ENCODE data around the gene ABCG8. TPM values are rescaled to one million over a fixed set of nuclear protein-coding genes. Genes with fewer than 3 reads are reported as not detected.

ABCG8 gene
- total and polyA plus RNA-seq, 4 donors, result 1.9 TPM; not detected in 3

DNA sequence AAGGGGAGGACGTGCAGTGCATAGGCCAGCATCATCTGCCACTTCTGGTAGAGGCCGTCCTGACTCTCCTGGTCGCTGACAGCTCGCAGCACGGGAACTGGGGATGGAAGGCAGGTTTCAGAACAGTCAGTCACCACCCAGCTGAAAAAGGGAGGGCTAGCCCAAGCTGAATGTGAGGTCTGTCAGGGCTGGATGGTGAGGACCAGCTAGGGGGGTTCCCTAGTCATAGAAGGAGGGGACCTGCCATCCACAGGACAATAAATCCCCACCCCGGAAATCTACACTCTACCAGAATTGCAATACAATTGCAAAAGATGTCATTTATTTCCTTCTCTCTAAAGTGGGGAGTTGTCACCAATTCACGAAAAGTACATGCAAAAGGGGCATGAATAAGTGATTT, 15.9 kb upstream of the ABCG8 start:
- Histone ChIP-seq H3K27me3 (ENCODE audit: control insufficient read depth in 1 of 2, insufficient read depth in 2 of 2, low read length in 1 of 2) (peaks cover 0 to 2% of the 10 kb centered on the region in 2 donors), H3K4me3 (ENCODE audit: low read length in 2 of 2) (no peak overlapping the region), H3K27ac (ENCODE audit: low read depth in 1 of 2, low read length in 2 of 2) (no peak overlapping the region), H3K9me3 (ENCODE audit: control insufficient read depth, low read length) (no peaks in the 10 kb centered on the region), H3K36me3 (ENCODE audit: control insufficient read depth in 1 of 2, insufficient read depth in 2 of 2, low read length in 1 of 2) (no peaks in the 10 kb centered on the region), H3K4me1 (ENCODE audit: control insufficient read depth in 1 of 2, insufficient read depth in 2 of 2, low read length in 2 of 2) (no peaks in the 10 kb centered on the region)
- DNase-seq (no peak), ATAC-seq (ENCODE audit: low FRiP score) (no peak)
- intact Hi-C loops (cut with DNase I), result no loop called here
- WGBS, 2 donors, result 76 to 79% methylated on average over 7 of the region's 7 CpGs

DNA sequence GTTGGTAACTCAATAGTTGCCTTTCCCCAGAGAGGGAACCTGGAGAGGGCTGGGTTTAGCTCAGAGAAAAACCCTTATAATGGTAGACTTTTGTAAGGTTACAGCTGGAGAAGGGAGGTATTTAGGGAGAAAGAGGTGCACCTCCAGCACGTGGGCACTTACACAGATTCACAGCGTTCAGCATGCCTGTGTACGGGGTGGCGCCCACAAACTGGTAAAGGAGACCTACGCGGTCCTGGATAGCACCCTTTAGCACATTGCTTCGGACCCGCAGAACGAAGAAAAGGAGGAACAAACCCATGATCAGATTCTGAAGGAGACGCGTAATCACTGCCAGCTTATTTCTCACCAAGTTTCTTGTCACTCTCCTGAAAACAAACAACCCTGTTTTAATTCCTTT, 15.0 kb upstream of the ABCG8 start:
- DNase-seq, result no peak
- Histone ChIP-seq H3K9me3 (ENCODE audit: control insufficient read depth, low read length) (no peaks in the 10 kb centered on the region), H3K4me3 (ENCODE audit: low read length in 2 of 2) (no peak overlapping the region), H3K27ac (ENCODE audit: low read depth in 1 of 2, low read length in 2 of 2) (no peak overlapping the region), H3K27me3 (ENCODE audit: control insufficient read depth in 1 of 2, insufficient read depth in 2 of 2, low read length in 1 of 2) (peaks cover 0 to 2% of the 10 kb centered on the region in 2 donors), H3K36me3 (ENCODE audit: control insufficient read depth in 1 of 2, insufficient read depth in 2 of 2, low read length in 1 of 2) (no peaks in the 10 kb centered on the region), H3K4me1 (ENCODE audit: control insufficient read depth in 1 of 2, insufficient read depth in 2 of 2, low read length in 2 of 2) (no peaks in the 10 kb centered on the region)
- WGBS, 2 donors, result 86 to 89% methylated on average over 11 of the region's 11 CpGs
- intact Hi-C loops (cut with DNase I), result no loop called here
- ATAC-seq (ENCODE audit: low FRiP score), result no peak

- H3K27me3 ChIP-seq (ENCODE audit: control insufficient read depth in 1 of 2, insufficient read depth in 2 of 2, low read length in 1 of 2), result peaks cover 0 to 2% of the 10 kb centered on the region in 2 donors
- intact Hi-C loops (cut with DNase I), result no loop called here
- no peaks in the 10 kb centered on the region for H3K4me1 ChIP-seq (ENCODE audit: control insufficient read depth in 1 of 2, insufficient read depth in 2 of 2, low read length in 2 of 2)
- 94 to 96% methylated on average over 2 of the region's 2 CpGs for WGBS, 2 donors
- no peak overlapping the region for H3K27ac ChIP-seq (ENCODE audit: low read depth in 1 of 2, low read length in 2 of 2)
- no peak overlapping the region for H3K4me3 ChIP-seq (ENCODE audit: low read length in 2 of 2)
- H3K9me3 ChIP-seq (ENCODE audit: control insufficient read depth, low read length), result no peaks in the 10 kb centered on the region
- DNase-seq, result no peak
- no peak for ATAC-seq (ENCODE audit: low FRiP score)
- H3K36me3 ChIP-seq (ENCODE audit: control insufficient read depth in 1 of 2, insufficient read depth in 2 of 2, low read length in 1 of 2), result no peaks in the 10 kb centered on the region
These were observed 14.3 kb upstream of the ABCG8 start for GRCh38 chr2:43824512-43824911.

DNA sequence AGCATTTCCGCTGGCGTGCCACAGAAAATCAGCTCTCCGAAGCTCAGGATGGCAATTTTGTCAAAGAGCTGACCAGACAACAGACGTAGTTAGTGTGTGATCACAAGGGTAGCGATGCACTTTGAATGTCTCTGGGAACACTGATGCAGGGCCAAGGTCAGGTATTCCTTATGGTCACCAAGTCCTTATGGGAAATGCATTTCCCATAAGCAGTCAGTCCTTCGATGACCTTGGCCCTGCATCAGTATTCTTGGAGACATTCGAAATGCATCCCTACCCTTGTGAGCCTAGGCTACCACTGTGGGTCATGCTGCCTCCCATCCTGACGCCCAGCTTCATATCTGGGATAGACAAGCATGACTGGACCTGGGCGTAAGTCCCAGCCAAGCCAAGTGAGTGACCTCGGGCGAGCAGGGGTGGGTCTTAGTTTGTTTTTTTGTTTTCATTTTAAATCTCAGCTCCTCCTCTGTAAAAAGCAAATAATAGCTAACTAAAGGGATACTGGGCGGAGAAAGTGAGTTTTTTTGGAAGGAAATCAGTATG, 13.7 kb upstream of the ABCG8 start:
- no peak for DNase-seq
- WGBS, 2 donors, result 89 to 90% methylated on average over 12 of the region's 12 CpGs
- Histone ChIP-seq H3K27ac (ENCODE audit: low read depth in 1 of 2, low read length in 2 of 2) (no peak overlapping the region), H3K4me3 (ENCODE audit: low read length in 2 of 2) (no peak overlapping the region), H3K27me3 (ENCODE audit: control insufficient read depth in 1 of 2, insufficient read depth in 2 of 2, low read length in 1 of 2) (peaks cover 0 to 2% of the 10 kb centered on the region in 2 donors), H3K9me3 (ENCODE audit: control insufficient read depth, low read length) (no peaks in the 10 kb centered on the region), H3K4me1 (ENCODE audit: control insufficient read depth in 1 of 2, insufficient read depth in 2 of 2, low read length in 2 of 2) (no peaks in the 10 kb centered on the region), H3K36me3 (ENCODE audit: control insufficient read depth in 1 of 2, insufficient read depth in 2 of 2, low read length in 1 of 2) (no peaks in the 10 kb centered on the region)
- intact Hi-C loops (cut with DNase I), result no loop called here
- ATAC-seq (ENCODE audit: low FRiP score), result no peak

DNA sequence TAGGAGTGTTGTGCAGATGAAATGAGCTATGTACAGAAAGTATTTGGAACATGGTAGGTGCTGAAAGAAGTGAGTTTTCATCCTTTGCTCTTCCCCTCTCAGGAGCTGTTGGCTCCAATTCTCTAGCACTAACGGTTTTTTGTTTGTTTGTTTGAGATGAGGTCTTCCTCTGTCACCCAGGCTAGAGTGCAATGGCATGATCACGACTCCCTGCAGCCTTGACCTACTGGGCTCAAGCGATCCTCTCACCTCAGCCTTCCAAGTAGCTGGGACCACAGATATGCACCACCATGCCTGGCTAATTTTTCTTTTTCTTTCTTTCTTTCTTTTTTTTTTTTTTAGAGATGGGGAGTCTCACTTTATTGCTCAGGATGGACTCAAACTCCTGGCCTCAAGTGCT, 12.9 kb upstream of the ABCG8 start:
- peaks cover 0 to 2% of the 10 kb centered on the region in 2 donors for H3K27me3 ChIP-seq (ENCODE audit: control insufficient read depth in 1 of 2, insufficient read depth in 2 of 2, low read length in 1 of 2)
- H3K36me3 ChIP-seq (ENCODE audit: control insufficient read depth in 1 of 2, insufficient read depth in 2 of 2, low read length in 1 of 2), result no peaks in the 10 kb centered on the region
- H3K9me3 ChIP-seq (ENCODE audit: control insufficient read depth, low read length), result no peaks in the 10 kb centered on the region
- 74 to 76% methylated on average over 3 of the region's 3 CpGs for WGBS, 2 donors
- ATAC-seq (ENCODE audit: low FRiP score) (no peak), DNase-seq (no peak)
- H3K4me1 ChIP-seq (ENCODE audit: control insufficient read depth in 1 of 2, insufficient read depth in 2 of 2, low read length in 2 of 2), result no peaks in the 10 kb centered on the region
- intact Hi-C loops (cut with DNase I), result no loop called here
- no peak overlapping the region for H3K4me3 ChIP-seq (ENCODE audit: low read length in 2 of 2)
- H3K27ac ChIP-seq (ENCODE audit: low read depth in 1 of 2, low read length in 2 of 2), result no peak overlapping the region

DNA sequence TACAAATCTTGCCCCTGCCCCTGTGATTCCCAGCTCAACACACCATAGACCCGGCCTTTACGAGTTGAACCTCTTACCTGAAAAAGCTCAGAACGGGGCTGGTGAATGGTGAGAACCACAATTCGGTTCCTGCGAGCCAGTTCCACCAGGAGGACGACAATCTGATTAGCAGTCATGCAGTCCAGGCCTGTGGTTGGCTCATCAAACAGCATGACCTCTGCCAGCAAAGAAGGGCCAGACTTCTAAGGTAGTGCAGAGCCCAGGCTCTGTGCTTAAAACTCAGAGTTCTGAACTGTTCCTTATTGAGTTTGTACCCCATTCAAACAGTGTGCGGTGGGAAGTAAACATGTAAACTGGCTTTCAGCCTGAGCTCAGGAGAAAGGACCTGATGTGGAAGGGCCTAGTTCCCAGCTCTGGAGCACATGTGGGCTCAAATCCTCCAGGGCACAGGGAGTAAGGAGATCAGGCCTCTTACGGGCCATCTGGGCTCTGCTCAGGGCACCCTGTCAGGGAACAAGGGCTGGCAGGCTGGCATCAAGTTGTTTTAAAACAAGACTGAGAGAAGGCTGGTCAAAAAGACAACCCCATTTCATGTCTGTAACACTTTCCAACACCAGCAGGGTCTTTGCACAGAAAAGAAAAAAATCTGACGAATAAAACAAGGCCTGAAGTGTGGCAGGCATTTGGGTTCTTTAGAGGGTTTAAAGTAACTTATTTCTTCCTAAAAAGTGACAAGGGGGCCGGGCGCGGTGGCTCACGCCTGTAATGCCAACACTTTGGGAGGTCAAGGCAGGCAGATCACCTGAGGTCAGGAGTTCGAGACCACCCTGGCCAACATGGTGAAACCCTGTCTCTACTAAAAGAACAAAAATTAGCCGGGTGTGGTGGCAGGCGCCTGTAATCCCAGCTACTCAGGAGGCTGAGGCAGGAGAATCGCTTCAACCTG, 12.2 kb upstream of the ABCG8 start:
- Histone ChIP-seq H3K9me3 (ENCODE audit: control insufficient read depth, low read length) (no peaks in the 10 kb centered on the region), H3K27me3 (ENCODE audit: control insufficient read depth in 1 of 2, insufficient read depth in 2 of 2, low read length in 1 of 2) (peaks cover 0 to 3% of the 10 kb centered on the region in 2 donors), H3K36me3 (ENCODE audit: control insufficient read depth in 1 of 2, insufficient read depth in 2 of 2, low read length in 1 of 2) (no peaks in the 10 kb centered on the region), H3K4me3 (ENCODE audit: low read length in 2 of 2) (no peak overlapping the region), H3K4me1 (ENCODE audit: control insufficient read depth in 1 of 2, insufficient read depth in 2 of 2, low read length in 2 of 2) (no peaks in the 10 kb centered on the region), H3K27ac (ENCODE audit: low read depth in 1 of 2, low read length in 2 of 2) (no peak overlapping the region)
- 94 to 95% methylated on average over 17 of the region's 17 CpGs for WGBS, 2 donors
- ATAC-seq (ENCODE audit: low FRiP score) (no peak), DNase-seq (no peak)
- intact Hi-C loops (cut with DNase I), result no loop called here

DNA sequence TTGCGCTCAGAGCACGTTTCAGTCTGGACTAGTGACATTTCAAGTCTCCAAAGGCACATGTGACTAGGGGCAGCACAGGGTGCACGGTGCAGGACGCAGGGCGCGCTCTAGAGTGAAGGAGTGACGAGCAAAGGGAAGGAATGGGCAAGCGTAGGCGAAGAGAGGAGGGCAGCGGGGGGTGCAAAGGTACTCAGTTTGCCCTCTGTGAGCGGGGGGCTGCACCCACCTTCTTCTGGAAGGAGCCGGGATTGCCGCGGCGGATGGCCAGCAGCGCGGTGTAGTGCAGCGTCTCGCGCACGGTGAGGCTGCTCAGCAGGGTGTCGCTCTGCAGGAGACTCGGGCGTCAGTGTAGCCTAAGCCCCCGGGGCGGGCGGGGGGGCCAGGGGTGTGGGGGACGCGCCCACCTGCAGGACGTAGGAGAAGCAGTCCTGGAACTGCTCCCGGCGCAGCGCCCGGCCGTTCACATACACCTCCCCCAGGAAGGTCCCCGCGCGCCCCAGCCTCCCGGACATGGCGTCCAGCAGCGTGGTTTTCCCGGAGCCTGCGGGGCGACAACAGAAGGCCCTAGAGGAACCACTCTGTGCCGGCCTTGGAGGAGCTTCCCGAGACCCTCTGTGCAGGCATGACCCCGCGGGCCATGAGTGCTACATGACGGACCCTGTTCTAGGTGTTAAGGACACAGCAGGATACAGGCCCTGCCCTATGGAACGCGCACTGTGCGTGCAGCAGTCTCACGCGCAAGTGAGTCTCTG, 7.1 kb upstream of the ABCG8 start:
- Histone ChIP-seq H3K4me3 (ENCODE audit: low read length in 2 of 2) (no peak overlapping the region), H3K4me1 (ENCODE audit: control insufficient read depth in 1 of 2, insufficient read depth in 2 of 2, low read length in 2 of 2) (no peaks in the 10 kb centered on the region), H3K27ac (ENCODE audit: low read depth in 1 of 2, low read length in 2 of 2) (no peak overlapping the region), H3K27me3 (ENCODE audit: control insufficient read depth in 1 of 2, insufficient read depth in 2 of 2, low read length in 1 of 2) (peaks cover 0 to 1% of the 10 kb centered on the region in 2 donors), H3K36me3 (ENCODE audit: control insufficient read depth in 1 of 2, insufficient read depth in 2 of 2, low read length in 1 of 2) (no peaks in the 10 kb centered on the region), H3K9me3 (ENCODE audit: control insufficient read depth, low read length) (no peaks in the 10 kb centered on the region)
- peak; percentile 25 for ATAC-seq (ENCODE audit: low FRiP score)
- DNase-seq, result no peak
- WGBS, 2 donors, result 9 to 10% methylated on average over 48 to 54 of the region's 54 CpGs
- intact Hi-C loops (cut with DNase I), result no loop called here

DNA sequence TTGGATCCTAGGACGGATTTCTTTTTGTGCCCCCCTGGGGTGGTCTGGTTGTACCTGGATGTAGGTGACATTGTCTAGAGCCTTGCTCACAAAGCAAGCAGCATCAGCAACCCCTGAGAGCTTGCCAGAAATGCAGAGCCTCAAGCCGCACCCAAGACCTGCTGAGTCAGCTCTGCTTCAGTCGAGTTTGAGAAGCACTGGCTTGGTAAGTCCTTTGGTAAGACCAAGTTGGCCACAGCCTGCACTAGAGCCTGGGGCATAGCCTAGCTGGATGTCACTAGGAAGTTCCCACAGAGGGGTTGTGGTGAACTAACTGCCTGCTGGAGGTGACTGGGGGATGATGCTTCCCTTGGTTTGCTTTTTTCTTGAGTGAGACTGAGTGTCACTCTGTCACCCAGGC, 6.3 kb upstream of the ABCG8 start:
- DNase-seq, result no peak
- Histone ChIP-seq H3K36me3 (ENCODE audit: control insufficient read depth in 1 of 2, insufficient read depth in 2 of 2, low read length in 1 of 2) (no peaks in the 10 kb centered on the region), H3K4me1 (ENCODE audit: control insufficient read depth in 1 of 2, insufficient read depth in 2 of 2, low read length in 2 of 2) (no peaks in the 10 kb centered on the region), H3K4me3 (ENCODE audit: low read length in 2 of 2) (no peak overlapping the region), H3K27me3 (ENCODE audit: control insufficient read depth in 1 of 2, insufficient read depth in 2 of 2, low read length in 1 of 2) (peaks cover 0 to 1% of the 10 kb centered on the region in 2 donors), H3K9me3 (ENCODE audit: control insufficient read depth, low read length) (no peaks in the 10 kb centered on the region), H3K27ac (ENCODE audit: low read depth in 1 of 2, low read length in 2 of 2) (no peak overlapping the region)
- ATAC-seq (ENCODE audit: low FRiP score), result no peak
- intact Hi-C loops (cut with DNase I), result no loop called here
- 50 to 56% methylated on average over 3 of the region's 3 CpGs for WGBS, 2 donors

Measured in aorta (tissue), 5 donors.